Measurements from ENCODE around the gene CCDC40. TPM values are rescaled to one million over a fixed set of nuclear protein-coding genes. Genes with fewer than 3 reads are reported as not detected.

The CCDC40 gene
- total RNA-seq, 1 donor from 2014 or later: 7.7 TPM

- H3K4me2 ChIP-seq: no peak overlapping the region
- peaks cover 9% of the 10 kb centered on the region for H3K79me2 ChIP-seq (ENCODE audit: low read depth)
- DNase-seq (ENCODE audit: low spot score): no peak
- no peak for TF ChIP-seq CTCF (IDR thresholded peaks at IDR 0.05)
- TF ChIP-seq EZH2phosphoT487 (IDR thresholded peaks at IDR 0.05): no peak
- TF ChIP-seq EZH2 (IDR thresholded peaks at IDR 0.05): no peak
- no peak overlapping the region for H2AFZ ChIP-seq (replicated peaks)
- peaks cover 5% of the 10 kb centered on the region for H3K36me3 Mint-ChIP-seq
- no peaks in the 10 kb centered on the region for H3F3A ChIP-seq (ENCODE audit: low read depth)
- peaks cover 25% of the 10 kb centered on the region for H3K4me1 ChIP-seq
- no peak overlapping the region for H3K4me3 Mint-ChIP-seq
- no peaks in the 10 kb centered on the region for H3K9me3 Mint-ChIP-seq
- H3K9ac ChIP-seq: no peak overlapping the region
- H3K4me1 Mint-ChIP-seq: peaks cover 55% of the 10 kb centered on the region
- H3K27me3 ChIP-seq: peaks cover 11% of the 10 kb centered on the region
- peaks cover 5% of the 10 kb centered on the region for H3K27me3 Mint-ChIP-seq (ENCODE audit: insufficient read depth, low read depth)
- no peaks in the 10 kb centered on the region for H3K9me3 ChIP-seq (ENCODE audit: low read depth)
- peaks cover 70% of the 10 kb centered on the region for H4K20me1 ChIP-seq (ENCODE audit: low read depth)
- no peak overlapping the region for H3K27ac ChIP-seq
- H3K4me3 ChIP-seq: no peak overlapping the region
- H3K27ac Mint-ChIP-seq: peak overlapping the region; percentile 18
- no peaks in the 10 kb centered on the region for H3K36me3 ChIP-seq
Observed at GRCh38 chr17:79988185-79988971, 48.1 kb upstream of the CCDC40 start.

- H3K27ac Mint-ChIP-seq: peak overlapping the region; percentile 11
- no peak overlapping the region for H3K4me2 ChIP-seq
- no peak overlapping the region for H2AFZ ChIP-seq (replicated peaks)
- H3K4me3 Mint-ChIP-seq: no peak overlapping the region
- H3K9me3 ChIP-seq (ENCODE audit: low read depth): no peaks in the 10 kb centered on the region
- H3F3A ChIP-seq (ENCODE audit: low read depth): no peaks in the 10 kb centered on the region
- H3K4me3 ChIP-seq: no peak overlapping the region
- H3K9ac ChIP-seq: no peak overlapping the region
- peaks cover 5% of the 10 kb centered on the region for H3K36me3 Mint-ChIP-seq
- no peaks in the 10 kb centered on the region for H3K9me3 Mint-ChIP-seq
- H3K79me2 ChIP-seq (ENCODE audit: low read depth): peaks cover 9% of the 10 kb centered on the region
- H3K27ac ChIP-seq: no peak overlapping the region
- peaks cover 77% of the 10 kb centered on the region for H4K20me1 ChIP-seq (ENCODE audit: low read depth)
- H3K36me3 ChIP-seq: no peaks in the 10 kb centered on the region
- peaks cover 31% of the 10 kb centered on the region for H3K4me1 ChIP-seq
- DNase-seq (ENCODE audit: low spot score): no peak
- H3K27me3 Mint-ChIP-seq (ENCODE audit: insufficient read depth, low read depth): peaks cover 5% of the 10 kb centered on the region
- H3K27me3 ChIP-seq: peaks cover 11% of the 10 kb centered on the region
- H3K4me1 Mint-ChIP-seq: peaks cover 59% of the 10 kb centered on the region
- no peak for TF ChIP-seq EZH2 (IDR thresholded peaks at IDR 0.05)
- no peak for TF ChIP-seq CTCF (IDR thresholded peaks at IDR 0.05)
- TF ChIP-seq EZH2phosphoT487 (IDR thresholded peaks at IDR 0.05): no peak
Observed at GRCh38 chr17:79989106-79989835, 47.2 kb upstream of the CCDC40 start.

- H3K36me3 ChIP-seq: no peaks in the 10 kb centered on the region
- H3K4me2 ChIP-seq: no peak overlapping the region
- Mint-ChIP-seq H3K9me3 (no peaks in the 10 kb centered on the region), H3K27ac (no peak overlapping the region), H3K4me3 (peak overlapping the region; percentile 29), H3K36me3 (peaks cover 5% of the 10 kb centered on the region), H3K4me1 (peaks cover 59% of the 10 kb centered on the region), H3K27me3 (ENCODE audit: insufficient read depth, low read depth) (peaks cover 3% of the 10 kb centered on the region)
- no peak for DNase-seq (ENCODE audit: low spot score)
- TF ChIP-seq EZH2phosphoT487 (IDR thresholded peaks at IDR 0.05) (no peak), EZH2 (IDR thresholded peaks at IDR 0.05) (no peak), CTCF (IDR thresholded peaks at IDR 0.05) (no peak)
- H3K27me3 ChIP-seq: peaks cover 11% of the 10 kb centered on the region
- no peak overlapping the region for H3K9ac ChIP-seq
- no peaks in the 10 kb centered on the region for H3K9me3 ChIP-seq (ENCODE audit: low read depth)
- no peak overlapping the region for H3K27ac ChIP-seq
- H2AFZ ChIP-seq (replicated peaks): no peak overlapping the region
- H3K4me1 ChIP-seq: peaks cover 31% of the 10 kb centered on the region
- no peaks in the 10 kb centered on the region for H3F3A ChIP-seq (ENCODE audit: low read depth)
- H3K79me2 ChIP-seq (ENCODE audit: low read depth): peaks cover 9% of the 10 kb centered on the region
- H3K4me3 ChIP-seq: no peak overlapping the region
- H4K20me1 ChIP-seq (ENCODE audit: low read depth): peaks cover 78% of the 10 kb centered on the region
Observed at GRCh38 chr17:79990051-79990592, 46.3 kb upstream of the CCDC40 start.
